GM21786 (cell line): ENCODE data around the gene BANP.
"Not testable (repeated sequence)": the region's sequence is repeated elsewhere in the genome, so short reads cannot be mapped to it uniquely, and the experiment has no call there.

Experiments
- ATAC-seq: cut with Tn5 transposase; IDR thresholded peaks from one replicate; pipeline ENCODE4 v1.9.1; 2021; ENCODE audit not compliant: unreplicated experiment

BANP gene

DNA sequence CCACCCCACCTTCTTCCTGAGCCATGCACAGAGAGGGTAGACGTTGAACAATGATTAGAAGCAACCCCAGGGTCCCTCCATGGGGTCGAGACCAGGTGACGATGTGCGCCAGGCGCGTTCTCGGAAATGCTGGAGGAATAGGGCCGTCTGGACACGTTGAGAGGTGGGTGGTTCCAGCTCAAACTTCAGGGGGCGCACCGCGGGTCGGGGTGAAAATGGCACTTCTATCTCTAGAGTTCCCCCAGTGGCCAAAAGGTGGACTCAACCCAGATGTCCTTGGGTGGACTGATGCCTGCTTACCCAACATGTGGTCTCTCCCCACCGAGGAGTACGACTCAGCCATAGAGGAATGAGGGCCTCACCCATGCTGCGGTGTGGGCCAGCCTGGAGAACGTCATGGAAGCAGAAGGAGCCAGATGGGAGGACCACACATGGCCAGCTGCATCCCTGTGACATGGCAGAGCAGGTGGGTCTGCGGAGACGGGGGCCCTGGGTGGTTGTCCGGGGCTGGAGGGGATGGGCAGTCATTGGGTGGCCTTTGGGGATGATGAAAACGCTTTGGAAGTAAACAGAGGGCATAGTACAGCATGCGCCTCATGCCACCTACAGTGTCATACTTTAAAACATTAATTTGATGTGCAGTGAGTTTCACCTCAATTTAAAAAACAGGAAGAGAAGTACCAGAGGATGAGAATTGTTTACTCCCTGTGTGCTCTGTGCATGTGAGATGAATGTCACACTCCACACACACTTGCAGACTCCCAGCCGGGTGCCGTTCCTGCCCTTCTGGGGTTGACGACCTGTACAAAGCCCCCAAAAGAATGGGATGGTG, 147.7 kb downstream of the BANP start:
- ATAC-seq, result not testable (repeated sequence)

DNA sequence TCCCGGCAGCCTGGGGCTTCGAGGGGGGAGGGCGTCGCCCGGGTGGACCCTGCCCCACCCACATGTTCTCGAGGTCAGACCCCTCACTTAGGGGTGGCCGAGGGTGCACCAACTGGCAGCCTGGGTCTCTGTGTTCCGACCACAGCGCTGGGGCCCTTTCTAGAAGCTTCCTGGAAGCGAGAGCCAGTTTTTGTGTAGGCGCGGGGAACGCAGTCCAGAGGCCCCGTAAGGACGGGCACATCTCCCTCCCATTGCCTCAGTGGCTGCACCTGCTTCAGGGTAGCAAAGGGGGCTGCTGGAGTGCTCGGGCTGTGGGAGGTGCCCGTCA, 148.3 kb downstream of the BANP start:
- ATAC-seq, result no peak

GRCh38 chr16:88099956-88100355, 148.7 kb downstream of the BANP start:
- not testable (repeated sequence) for ATAC-seq

DNA sequence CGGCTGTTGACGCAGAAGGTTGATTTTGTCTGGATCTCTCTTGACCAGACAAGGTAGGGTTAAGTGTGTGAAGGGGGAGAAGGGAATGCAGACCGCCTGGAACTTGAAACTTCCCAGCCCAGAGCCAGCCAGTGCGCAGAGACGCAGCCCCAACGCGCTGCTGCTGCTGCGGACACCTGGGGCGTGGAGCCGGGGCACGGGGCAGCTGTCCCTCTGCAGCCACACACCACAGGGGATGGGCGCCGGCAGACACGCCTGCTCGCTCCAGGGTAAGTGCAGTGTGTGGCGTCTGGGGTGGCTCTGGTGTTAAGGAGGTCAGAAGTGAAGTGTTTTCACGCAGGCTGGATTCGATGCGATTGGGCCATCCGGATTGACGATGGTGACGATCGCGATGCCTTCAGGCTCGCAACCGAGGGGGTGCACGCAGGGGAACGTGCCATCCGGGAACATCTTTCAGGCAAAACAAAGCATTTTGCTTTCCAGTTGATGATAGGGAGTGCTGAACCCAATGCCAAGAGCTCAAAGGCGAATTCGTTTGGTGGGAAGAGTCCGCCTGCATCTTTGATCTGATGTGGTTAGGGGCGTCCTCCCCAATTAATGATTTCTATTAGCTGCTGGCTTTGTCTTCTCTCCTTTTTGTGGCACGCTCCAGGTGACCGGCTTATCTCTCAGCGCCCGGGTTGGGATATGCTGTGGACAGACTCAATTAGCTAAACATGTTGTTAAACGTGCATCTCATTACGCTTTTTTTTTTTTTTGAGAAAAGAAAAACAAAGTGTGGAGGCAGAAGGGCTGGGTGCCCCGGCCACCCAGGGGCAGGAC, 149.8 kb downstream of the BANP start:
- ATAC-seq, result not testable (repeated sequence)

DNA sequence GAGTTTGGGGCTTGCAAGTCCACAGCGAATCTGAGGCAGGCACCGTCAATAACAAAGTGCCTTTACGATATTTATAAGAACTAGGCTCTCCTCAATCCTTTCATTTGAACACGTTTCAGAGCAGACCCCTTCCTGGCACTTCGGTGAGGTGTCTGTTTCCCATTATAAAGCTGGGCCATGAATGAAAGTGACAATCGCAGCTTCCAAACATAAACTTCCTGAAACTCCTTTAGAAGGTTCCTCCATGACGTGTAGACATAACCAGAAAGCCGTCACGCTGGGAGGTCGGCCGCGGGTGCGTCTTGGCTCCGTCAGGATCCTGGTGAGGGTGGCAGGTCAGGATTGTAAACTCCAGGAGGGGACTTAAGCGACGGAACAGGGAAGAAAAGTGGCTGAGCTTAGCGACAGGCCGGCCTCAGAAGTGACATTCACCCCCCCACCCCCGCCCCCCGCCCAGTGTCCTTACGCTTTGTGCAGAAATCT, 150.4 kb downstream of the BANP start:
- ATAC-seq, result not testable (repeated sequence)

DNA sequence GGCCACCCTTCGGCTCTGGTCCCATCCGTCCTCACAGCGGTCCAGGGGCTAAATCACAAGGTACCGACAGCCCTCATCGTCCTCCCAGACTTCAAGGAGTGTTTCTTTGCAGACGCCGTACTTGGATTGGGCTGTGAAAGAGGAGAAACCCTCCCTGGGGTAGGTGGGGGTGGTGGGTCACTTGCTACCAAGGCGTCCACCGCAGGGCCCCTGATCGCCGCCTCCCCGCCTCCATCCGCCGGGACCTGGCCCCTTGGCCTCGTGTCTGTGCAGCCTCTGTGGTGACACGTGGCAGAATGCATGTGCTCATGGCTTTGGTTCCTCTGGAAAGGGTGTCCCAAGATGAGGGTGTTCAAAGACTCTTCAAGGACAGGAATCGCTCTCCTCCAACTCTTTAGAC, 151.4 kb downstream of the BANP start:
- no peak for ATAC-seq

- no peak for ATAC-seq
Observed at GRCh38 chr16:88103011-88103410, 151.8 kb downstream of the BANP start.

DNA sequence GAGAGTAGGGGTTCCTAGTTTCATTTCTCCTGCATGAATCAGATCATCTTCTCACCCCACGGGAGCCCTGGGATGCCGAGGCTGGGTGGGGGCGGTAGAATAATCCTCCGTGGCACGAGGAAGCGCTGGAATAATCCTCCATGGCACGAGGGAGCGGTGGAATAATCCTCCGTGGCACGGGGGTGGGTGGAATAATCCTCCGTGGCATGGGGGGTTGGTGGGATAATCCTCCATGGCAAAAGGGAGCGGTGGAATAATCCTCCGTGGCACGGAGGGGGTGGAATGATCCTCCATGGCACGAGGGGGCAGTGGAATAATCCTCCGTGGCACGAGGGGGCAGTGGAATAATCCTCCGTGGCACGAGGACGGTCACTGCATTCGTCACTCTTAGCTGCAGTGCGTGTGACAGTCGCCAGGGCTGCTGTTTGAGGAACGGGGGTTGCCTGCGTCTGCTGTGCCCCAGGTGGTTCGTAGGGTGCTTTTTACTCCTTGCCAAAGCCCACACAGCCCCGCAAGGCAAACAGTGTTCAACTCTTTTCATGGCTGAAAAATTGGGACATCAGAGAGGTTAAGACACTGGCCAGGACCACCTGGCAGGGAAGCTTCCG, 152.5 kb downstream of the BANP start:
- no peak for ATAC-seq

DNA sequence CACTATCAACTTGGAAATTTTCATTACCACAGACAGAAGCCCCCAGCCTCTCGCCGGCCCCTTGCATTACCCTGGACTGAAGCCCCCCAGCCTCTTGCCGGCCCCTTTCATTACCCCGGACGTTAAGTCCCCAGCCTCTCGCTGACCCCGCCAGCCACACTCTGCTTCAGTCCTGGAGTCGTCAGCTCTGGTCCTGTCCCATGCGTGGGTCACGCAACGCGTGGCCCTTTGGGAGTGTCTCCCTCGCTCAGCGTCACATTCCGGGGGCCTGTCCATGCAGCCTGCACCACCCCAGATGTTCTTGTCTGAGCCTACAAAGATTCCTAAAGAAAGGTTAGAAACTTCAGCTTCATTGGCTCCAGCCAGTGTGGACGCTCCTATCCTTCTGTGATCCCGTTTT, 153.1 kb downstream of the BANP start:
- not testable (repeated sequence) for ATAC-seq

DNA sequence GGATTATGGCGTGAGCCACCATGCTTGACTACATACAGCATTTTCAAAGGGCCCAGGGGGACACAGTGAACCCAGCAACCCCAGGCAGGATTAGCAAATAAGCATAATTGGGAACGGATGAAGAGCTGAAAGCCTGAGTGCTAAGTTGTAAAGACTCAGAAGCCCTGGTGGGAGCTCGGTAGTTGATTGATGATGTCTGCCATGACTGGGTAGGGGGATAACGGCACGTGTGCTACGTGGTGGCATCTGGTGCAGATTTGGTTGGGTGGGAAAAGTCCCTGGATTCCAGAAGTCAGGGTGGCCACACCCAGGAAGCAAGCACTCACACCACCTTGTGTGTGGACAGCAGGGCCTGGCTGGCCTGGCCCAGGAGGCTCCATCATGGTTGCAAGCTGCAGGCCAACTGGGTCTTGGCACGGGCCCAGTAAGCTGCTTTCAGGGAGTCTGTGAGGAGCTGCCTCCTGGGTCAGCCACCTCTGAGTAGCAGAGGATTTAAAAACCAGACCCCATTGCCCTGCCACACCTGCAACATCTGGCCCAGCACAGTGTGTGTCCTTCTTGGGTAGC, 154.4 kb downstream of the BANP start:
- ATAC-seq, result not testable (repeated sequence)

DNA sequence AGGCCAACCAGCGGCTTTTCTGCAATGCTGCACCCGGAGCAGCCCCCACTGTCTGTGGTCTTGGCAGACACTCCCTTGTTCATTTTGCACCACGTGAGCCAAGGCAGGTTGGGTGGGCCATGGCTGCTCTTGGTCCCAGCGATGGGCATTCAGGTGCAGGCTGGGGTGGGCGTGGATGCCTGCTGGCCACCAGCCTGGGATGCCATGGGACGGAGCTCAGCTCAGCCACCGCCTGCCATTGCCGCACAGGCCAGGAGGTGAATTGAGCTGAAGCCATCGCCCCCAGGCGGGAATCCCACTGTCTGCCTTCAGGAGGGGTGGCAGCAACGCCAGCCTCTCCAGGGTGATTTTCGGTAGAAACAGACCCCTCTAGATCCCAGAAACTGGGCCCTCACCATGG, 155.3 kb downstream of the BANP start:
- not testable (repeated sequence) for ATAC-seq

GRCh38 chr16:88108762-88109161, 157.5 kb downstream of the BANP start:
- ATAC-seq, result no peak

GRCh38 chr16:88109726-88110621, 158.7 kb downstream of the BANP start:
- ATAC-seq, result not testable (repeated sequence)

DNA sequence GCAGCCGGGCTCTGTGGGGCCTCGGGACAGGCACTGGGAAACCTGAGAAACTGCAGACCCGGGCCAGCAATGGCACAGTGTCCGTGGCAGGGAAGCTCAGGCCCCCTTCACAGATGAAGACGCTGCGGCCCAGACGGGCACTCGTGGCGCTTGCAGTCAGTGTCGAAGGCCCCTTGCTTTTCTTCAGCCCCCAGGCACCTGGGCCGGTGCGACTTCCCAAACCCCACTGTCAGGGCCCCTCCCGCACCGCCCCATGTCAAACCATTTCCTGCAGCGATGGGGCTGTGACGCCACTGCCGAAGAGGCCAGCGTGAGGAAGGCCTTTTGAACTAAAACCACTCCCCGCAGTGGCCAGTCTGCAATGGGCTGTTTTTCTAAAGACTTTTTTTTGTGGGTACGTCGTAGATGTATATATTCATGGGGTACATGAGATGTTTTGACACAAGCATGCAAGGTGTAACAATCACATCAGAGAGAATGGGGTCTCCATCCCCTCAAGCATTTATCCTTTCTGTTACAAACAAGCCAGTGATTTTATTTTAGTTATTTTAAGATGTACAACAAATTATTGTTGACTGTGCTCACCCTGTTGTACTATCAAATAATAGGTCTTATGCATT, 159.8 kb downstream of the BANP start:
- not testable (repeated sequence) for ATAC-seq

DNA sequence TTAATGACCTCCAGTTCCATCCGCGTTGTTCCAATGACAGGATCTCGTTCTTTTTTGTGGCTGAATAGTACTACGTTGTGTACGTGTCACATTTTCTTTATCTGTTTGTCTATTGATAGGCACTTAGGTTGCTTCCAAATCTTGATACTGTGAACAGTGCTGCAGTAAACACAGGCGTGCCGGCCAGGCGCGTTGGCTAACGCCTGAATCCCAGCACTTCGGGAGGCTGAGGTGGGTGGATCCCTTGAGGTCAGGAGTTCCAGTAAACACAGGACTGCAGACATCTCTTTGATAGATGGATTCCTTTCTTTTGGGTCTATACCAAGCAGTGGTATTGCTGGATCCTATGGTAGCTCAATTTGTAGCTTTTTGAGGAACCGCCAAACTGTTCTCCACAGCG, 160.7 kb downstream of the BANP start:
- ATAC-seq, result not testable (repeated sequence)

DNA sequence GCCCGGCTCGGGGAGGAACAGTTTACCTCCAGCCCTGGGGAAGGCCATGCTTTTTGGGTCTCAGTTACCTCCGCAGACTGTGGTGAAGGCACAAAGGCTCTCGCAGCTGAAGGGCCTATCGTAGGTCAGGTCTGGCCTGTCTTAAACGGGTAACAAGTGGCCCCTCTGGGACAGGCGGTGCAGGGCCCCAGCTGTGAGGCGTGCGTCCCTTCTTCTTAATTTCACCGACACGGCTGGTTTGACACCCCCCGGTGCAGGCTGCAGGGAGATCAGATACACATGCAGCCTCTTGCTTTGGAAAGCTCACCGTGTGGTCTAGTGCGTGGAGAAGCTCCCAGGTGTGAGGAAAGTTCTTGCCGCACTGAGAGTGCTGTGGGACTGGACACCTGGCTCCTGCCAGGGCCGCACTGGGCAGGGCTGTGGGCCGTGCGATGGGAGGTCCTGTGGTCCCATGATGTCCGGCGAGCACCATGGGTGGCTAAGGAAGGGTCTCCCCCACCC, 162.4 kb downstream of the BANP start:
- no peak for ATAC-seq

DNA sequence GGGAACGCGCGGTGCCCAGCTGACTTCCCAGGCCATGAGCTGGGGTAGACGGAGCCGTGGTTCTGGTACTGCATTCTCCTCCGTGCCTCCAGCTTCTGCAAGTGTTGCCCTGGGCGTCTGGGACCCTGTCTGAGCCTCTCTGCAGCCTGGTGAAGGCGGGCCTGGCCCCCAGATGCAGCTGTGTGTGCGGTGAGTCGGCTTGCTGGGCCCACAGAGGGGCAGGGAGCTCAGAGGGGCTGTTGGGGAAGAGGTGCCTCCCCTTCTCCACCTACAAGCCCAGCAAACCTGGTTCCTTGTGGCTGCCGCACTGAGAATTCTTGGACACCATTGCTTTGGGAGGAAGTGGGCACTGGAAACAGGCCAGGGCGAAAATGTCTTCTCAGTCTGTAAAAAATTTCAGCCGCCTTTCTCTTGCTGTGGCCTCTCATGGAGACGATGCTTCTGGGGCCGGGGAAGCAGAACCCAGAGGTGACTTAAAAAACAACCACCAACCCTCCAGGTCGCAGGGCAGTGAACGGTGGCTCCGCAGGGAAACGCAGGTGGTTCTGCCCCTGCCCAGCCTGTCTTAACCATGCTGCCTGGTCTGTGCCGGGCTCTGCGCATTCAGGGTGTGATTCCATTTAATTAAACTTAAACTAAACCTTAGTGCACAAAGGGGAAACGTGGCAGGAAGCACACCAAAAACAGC, 163.5 kb downstream of the BANP start:
- ATAC-seq, result not testable (repeated sequence)

- no peak for ATAC-seq
Observed at GRCh38 chr16:88116121-88116520, 164.9 kb downstream of the BANP start.

DNA sequence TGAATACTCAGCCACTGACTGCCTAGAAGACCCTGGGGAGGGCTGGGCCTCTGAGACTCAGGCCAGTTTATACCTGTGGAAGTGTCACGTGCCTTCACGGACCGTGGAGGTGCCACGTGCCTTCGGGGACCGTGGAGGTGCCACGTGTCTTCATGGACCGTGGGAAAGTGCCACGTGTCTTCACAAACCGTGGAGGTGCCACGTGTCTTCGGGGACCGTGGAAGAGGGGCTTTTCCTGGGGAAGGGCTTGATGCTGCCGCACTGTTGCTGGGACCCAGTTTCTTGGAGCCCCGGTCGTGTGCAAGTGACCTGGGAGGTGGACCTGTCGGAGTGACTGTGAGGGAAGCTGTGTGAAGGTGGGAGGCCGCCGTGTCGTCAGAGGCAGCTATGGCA, 166.2 kb downstream of the BANP start:
- ATAC-seq, result no peak
